HG02642 (cell line): ENCODE data around the gene UBE2J1.
"Not testable (repeated sequence)": the region's sequence is repeated elsewhere in the genome, so short reads cannot be mapped to it uniquely, and the experiment has no call there.

Experiments used
- ATAC-seq: cut with Tn5 transposase; IDR thresholded peaks from one replicate; pipeline ENCODE4 v1.9.1; 2021; ENCODE audit warnings: mild to moderate bottlenecking; ENCODE audit not compliant: unreplicated experiment, poor library complexity

Gene UBE2J1

DNA sequence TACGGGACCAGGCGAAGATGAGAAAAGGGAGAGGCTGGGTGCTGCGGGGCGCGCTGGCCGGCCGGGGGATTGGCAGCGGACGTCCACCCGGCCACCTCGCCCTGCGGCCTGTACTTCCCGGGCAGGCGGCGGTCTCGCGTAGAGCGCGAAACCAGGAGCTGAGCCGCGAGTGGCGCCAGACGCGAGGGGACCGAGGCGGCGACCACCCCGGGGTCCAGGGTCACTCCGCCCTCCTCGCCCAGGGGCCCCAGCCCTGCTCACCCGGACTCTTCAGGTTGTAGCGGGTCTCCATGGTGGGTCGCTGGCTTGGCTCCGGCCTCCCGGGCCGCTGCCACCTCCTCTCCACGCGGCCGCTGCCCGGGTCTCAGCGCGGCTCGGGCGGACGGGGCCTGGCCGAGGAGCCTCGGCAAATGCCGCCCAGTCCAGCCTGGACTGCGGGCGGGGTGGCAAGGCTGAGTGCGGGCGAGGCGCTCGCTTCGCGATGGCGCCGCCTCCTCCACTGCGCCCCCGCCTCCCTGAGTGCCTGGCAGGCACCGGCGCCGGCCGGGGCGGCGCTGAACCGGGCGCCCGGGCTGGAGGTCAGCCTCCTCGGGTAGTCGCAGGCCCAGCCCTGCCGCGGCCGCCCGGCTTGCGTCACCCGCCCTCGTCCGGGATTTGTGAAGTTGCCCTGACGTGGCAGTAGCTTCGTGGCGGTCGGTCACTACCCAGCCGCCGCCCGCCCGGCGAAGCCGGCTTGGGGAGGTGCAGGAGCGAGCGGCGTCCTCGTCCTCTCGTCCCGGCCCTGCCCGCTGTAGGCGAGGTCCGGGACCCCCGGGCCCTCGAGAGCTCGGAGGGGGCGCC is at the start of gene UBE2J1:
Gene UBE2J1 (minus strand): TSS at position 445 of the 840 bp plus-strand sequence. CDS start 153 bp downstream, at position 292.
- peak; percentile 55 for ATAC-seq

- ATAC-seq = no peak
Observed at GRCh38 chr6:89400912-89401399, 48.4 kb upstream of the UBE2J1 start.

DNA sequence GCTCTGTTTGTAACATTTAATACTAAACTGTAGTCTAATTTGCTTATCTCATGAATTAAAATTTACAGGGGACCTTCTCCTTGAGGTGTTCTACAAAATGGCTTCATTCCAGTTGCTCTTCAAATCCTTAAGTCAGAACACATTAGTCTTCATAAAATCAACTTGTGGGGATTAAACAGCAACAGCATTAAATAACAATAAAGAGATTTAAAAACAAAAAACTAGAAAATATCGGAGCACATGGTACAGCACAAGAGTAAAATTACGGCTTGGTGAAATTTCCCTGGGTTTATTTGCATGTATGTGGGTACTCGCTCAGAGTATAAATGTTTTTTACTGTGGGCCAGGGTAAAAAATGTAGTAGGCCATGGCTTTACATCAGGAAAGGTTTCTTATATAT is 47.5 kb upstream of the UBE2J1 start:
- ATAC-seq = no peak

- no peak for ATAC-seq
Observed at GRCh38 chr6:89398762-89399525, 46.4 kb upstream of the UBE2J1 start.

GRCh38 chr6:89397884-89398283 is 45.4 kb upstream of the UBE2J1 start:
- not testable (repeated sequence) for ATAC-seq

DNA sequence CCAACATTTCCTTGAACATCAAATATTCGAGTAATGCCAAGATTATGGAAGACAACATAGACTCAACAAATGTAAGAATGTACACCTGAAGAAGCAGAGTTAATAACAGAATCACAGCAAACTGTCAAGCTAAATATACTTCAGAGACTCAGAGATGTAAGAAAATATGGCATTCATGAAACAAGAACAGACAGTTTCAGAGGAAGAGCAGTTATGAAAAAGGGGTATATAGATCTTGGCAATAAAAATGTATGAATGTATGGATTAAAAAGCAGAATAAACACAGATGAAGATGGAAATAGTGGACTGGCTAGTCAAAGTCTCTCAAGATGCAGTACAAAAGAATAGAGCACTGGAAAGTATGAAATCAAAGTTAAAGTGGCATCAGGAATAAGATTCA is 41.1 kb upstream of the UBE2J1 start:
- ATAC-seq = no peak

DNA sequence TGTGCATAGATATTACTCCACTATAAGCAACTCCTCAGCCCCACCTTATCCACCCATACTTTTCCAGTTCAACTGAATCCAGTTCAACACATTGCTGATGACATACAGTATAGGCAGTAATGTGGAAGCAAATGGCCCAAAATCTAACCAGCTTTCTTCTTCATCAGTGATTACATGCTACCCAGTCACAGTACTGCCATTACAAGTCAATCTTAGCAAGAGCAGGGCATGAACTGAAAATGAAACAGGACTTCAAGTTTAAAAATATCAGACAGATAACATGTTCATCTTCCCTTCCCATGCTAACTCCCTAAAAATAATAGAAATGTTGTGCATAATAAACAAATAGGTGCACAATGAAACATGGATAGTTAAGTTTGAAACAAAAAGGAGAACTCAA is 40.3 kb upstream of the UBE2J1 start:
- ATAC-seq = no peak

DNA sequence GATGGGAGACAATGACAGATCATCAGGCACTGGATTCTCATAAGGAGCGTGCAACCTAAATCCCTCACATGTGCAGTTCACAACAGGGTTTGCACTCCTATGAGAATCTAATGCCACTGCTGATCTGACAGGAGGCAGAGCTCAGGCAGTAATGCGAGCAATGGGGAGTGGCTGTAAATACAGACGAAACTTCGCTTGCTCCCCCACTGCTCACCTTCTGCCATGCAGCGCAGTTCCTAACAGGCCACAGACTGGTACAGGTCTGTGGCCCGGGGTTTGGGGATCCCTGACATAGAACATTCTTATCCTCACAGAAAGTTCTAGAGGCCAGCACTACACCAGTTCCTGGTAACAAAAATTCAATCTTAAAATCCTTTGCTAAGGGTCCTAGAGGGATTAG is 36.3 kb upstream of the UBE2J1 start:
- ATAC-seq = no peak

GRCh38 chr6:89387516-89388201 is 35.1 kb upstream of the UBE2J1 start:
- ATAC-seq = peak; percentile 91

- peak; percentile 22 for ATAC-seq
Observed at GRCh38 chr6:89386917-89387491, 34.5 kb upstream of the UBE2J1 start.

DNA sequence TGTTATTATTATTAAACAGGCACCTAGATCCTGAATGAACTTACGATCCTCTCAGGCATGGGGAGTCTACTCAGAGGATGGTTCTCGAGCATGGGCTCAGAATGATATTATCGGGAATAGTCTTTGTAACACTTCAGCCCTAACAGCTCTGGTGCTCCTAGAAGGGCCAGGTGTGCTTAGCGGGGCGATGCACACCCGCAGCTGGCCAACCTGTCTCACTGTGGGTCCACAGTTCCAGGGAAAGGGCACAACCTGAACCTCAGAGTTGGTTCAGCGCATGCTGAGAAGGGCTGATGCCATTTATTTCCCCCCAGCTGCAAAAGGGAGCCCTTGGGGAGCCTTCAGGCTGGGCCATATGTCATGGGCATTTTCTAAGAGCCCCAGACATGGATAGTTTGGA is 33.3 kb upstream of the UBE2J1 start:
- ATAC-seq = no peak

DNA sequence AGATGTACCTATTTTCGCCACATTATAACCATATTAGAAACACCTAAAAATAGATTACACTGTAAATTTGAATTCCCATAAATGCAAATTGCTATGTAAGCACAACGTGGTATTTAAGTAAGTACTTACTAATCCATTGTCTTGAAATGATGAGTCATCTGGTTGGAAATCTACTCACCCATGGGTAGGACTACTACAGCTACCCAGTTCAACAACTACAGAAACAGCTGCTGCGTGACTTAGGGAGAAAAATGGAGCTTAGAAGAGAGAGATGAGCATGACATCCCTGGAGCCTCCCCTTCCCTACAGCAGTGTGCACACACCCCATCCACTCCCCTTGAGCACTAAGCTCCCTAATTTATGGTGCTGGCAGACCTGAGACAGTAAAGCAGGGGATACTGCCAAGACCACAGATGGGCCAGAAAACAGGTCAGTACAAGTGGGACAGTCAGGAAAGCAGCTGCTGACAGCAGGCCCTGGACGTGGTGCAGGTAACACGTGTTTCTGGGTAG is 32.7 kb upstream of the UBE2J1 start:
- peak; percentile 43 for ATAC-seq

DNA sequence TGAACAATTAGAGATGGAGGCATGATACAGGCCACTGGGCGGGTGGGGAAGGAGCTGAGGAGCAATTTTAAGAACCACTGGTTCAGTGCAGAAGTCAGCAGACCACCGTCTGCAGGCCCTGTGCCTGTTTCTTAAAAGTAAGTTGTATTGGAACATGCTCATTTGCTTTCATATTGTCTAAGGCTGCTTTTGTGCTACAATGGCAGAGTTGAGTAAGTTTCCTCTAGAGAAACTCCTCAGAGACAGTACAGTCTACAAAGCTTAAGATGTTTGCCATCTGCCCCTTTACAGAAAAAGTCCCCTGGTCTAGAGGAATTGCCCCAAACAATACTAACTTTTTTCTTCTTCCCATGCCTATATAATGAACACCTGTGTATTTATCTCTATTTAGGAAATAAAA is 28.5 kb upstream of the UBE2J1 start:
- ATAC-seq = no peak

- ATAC-seq = no peak
Observed at GRCh38 chr6:89379281-89379680, 26.8 kb upstream of the UBE2J1 start.

DNA sequence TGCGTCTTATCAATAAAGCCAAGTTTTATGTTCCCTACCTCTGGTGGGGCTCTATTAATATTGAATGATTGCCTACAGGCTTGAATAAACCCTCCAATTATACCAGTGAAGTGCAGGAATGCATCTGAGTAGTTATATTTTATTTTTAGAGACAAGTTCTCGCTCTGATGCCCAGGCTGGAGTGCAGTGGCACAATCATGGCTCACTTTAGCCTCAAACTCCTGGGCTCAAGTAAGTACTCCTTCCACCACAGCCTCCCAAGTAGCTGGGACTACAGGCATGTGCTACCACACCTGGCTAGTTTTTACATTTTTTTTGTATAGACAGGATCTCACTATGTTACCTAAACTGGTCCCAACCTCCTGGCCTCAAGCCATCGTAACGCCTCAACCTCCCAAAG is 26.1 kb upstream of the UBE2J1 start:
- no peak for ATAC-seq

DNA sequence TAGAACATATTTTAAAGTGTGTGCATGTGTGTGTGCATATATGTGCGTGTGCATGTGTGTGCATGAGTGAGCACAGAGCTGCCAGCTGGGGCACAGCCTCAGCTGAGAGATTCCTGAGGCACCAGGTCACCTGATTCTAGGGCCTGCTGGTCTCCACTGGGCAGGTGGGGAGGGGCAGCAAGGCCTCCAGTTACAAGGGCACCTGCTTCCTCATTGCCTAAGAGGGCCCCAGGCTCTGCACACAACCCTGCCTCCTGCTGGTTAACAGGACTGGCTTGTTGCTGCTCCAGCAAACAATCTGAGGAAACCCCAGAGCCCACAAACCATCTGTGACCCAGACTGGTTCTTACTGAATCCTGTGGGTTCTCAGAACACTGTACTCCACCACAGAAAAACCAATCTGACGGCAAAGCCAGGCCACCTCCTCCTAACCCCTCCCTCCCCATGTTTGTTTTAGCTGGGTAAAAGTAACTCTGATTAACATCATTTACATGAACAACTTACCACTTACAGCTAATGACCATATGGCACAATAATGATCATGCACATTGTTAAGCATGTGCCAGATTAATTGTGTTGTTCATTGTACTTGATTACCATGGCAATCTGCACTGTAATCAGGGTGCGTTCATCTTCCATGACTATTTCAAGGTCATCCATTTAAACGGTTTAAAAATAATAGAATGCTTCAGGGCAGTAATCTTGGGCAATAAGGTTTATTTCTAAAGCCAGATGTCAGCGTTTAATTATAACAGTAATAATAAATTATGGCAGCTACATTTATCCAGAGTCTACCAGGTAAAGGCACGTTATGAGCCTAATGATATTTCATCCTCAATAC is 23.1 kb upstream of the UBE2J1 start:
- ATAC-seq = peak; percentile 76

DNA sequence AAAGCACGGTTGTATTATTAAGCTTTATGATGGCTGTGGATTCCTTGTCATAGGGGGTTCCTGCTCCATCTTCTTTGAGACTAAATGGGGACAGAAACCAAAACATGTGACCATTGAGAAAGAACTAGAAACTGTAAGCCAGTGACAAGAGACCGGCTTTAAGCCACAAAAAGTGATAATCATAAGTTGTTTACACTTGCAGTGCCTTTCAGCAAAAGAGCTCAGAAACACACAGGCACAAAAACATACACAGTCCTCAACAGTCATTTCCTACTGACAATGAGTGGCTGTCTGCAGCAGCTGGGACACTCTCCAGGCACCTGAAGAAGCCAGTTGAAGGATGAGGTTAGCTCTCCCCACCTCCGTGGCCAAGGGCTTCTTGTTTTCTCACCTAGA is 20.0 kb upstream of the UBE2J1 start:
- peak; percentile 45 for ATAC-seq

DNA sequence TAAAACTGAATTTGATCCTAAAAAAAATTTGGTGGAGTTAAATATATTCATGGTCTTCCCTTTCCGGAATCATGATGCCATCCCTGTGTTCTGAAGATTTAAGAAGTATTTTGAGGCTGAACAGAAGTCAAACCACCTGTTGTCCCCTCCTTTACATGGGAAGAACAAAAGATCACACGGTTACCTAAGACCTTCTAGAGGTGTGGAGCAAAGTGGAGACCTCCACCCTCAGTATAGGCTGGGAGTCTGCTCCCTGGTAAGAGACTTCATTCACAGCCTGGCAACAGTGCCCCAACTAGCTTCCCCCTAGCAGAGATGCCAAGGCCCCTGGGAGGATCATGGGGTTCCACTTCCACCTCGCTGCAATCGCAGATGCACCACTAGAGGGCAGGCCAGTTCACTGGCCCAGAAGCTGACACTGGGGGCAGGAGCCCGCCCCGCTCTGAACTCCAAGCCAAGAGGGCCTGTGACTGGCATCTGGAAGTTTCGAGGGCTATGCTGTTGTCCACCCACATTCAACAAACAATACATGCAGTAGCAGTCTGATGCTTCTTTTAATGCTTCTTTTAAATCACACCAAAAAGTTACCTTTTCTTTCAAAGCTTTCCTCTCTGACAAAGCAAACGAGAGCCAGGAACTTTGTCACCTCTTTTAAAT is 19.5 kb upstream of the UBE2J1 start:
- ATAC-seq = peak; percentile 76

- ATAC-seq = no peak
Observed at GRCh38 chr6:89368999-89369398, 16.5 kb upstream of the UBE2J1 start.
